ENCODE results near the gene CDK15.

The CDK15 gene

GRCh38 chr2:201854221-201854801 is 48.0 kb downstream of the CDK15 start:
- Histone ChIP-seq H3K4me3 (ENCODE audit: low read depth, low read length) (no peak overlapping the region), H3K27ac (ENCODE audit: low read depth, low read length) (no peak overlapping the region), H3K36me3 (ENCODE audit: control insufficient read depth, insufficient read depth, low read length) (no peaks in the 10 kb centered on the region), H3K27me3 (ENCODE audit: control insufficient read depth, insufficient read depth, low read length) (no peaks in the 10 kb centered on the region), H3K9me3 (ENCODE audit: control insufficient read depth, insufficient read depth, low read depth, low read length) (0 out of 2 replicates have a peak, but pooled peaks cover 2% of the 10 kb centered on the region), H3K4me1 (ENCODE audit: control insufficient read depth, insufficient read depth, low read length) (peaks cover 17% of the 10 kb centered on the region), H3K9ac (ENCODE audit: low read length) (no peak overlapping the region)

DNA sequence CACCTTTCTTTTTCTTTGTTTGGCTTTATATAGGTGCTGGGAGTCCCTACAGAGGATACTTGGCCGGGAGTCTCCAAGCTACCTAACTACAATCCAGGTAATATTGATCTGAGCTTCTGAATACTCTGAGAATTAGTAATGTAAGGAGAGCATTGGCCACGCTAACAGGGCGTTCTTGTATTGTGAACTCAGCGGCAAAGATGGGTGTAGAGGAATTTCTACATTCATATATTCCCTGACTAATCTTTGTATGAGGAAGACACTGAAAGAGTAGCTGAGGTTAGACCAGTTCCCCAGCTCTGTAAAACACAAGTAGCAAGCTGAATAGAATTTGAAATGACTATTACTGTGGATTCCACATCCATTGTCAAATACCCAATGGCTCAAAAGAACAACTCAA is 48.5 kb downstream of the CDK15 start:
- no peaks in the 10 kb centered on the region for H3K36me3 ChIP-seq (ENCODE audit: control insufficient read depth, insufficient read depth, low read length)
- H3K4me1 ChIP-seq (ENCODE audit: control insufficient read depth, insufficient read depth, low read length) = peaks cover 22% of the 10 kb centered on the region
- H3K9me3 ChIP-seq (ENCODE audit: control insufficient read depth, insufficient read depth, low read depth, low read length) = 0 out of 2 replicates have a peak, but pooled peaks cover 2% of the 10 kb centered on the region
- no peak overlapping the region for H3K4me3 ChIP-seq (ENCODE audit: low read depth, low read length)
- H3K27me3 ChIP-seq (ENCODE audit: control insufficient read depth, insufficient read depth, low read length) = no peaks in the 10 kb centered on the region
- H3K27ac ChIP-seq (ENCODE audit: low read depth, low read length) = no peak overlapping the region
- no peak overlapping the region for H3K9ac ChIP-seq (ENCODE audit: low read length)

GRCh38 chr2:201855356-201855755 is 49.0 kb downstream of the CDK15 start:
- Histone ChIP-seq H3K27ac (ENCODE audit: low read depth, low read length) (no peak overlapping the region), H3K27me3 (ENCODE audit: control insufficient read depth, insufficient read depth, low read length) (no peaks in the 10 kb centered on the region), H3K4me3 (ENCODE audit: low read depth, low read length) (no peak overlapping the region), H3K4me1 (ENCODE audit: control insufficient read depth, insufficient read depth, low read length) (peaks cover 27% of the 10 kb centered on the region), H3K9me3 (ENCODE audit: control insufficient read depth, insufficient read depth, low read depth, low read length) (0 out of 2 replicates have a peak, but pooled peaks cover 2% of the 10 kb centered on the region), H3K36me3 (ENCODE audit: control insufficient read depth, insufficient read depth, low read length) (no peaks in the 10 kb centered on the region), H3K9ac (ENCODE audit: low read length) (no peak overlapping the region)

DNA sequence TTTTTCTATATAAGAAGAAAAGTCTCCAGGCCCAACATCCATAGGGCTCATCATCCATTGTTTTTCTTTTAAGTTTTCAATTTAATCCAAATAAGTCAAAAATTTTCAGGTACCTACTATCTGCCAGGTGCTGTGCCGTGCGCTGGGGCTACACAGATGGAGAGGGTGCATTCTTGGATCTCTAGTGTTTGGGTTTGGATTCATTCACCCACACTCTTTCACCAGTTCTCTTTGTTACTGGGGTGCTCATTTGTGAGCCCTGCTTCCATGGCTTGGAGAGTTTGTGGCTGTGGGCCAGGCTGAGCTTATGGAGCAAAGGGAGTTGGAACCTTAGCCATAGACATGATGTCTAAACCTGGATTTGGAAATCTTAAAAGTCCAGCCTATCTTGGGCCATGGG is 51.0 kb downstream of the CDK15 start:
- H3K4me3 ChIP-seq (ENCODE audit: low read depth, low read length) = no peak overlapping the region
- no peaks in the 10 kb centered on the region for H3K27me3 ChIP-seq (ENCODE audit: control insufficient read depth, insufficient read depth, low read length)
- peaks cover 33% of the 10 kb centered on the region for H3K4me1 ChIP-seq (ENCODE audit: control insufficient read depth, insufficient read depth, low read length)
- H3K9me3 ChIP-seq (ENCODE audit: control insufficient read depth, insufficient read depth, low read depth, low read length) = no peaks in the 10 kb centered on the region
- H3K36me3 ChIP-seq (ENCODE audit: control insufficient read depth, insufficient read depth, low read length) = no peaks in the 10 kb centered on the region
- H3K27ac ChIP-seq (ENCODE audit: low read depth, low read length) = no peak overlapping the region
- no peak overlapping the region for H3K9ac ChIP-seq (ENCODE audit: low read length)

- Histone ChIP-seq H3K9ac (ENCODE audit: low read length) (peak overlapping the region; percentile 31), H3K27ac (ENCODE audit: low read depth, low read length) (no peak overlapping the region), H3K27me3 (ENCODE audit: control insufficient read depth, insufficient read depth, low read length) (no peaks in the 10 kb centered on the region), H3K36me3 (ENCODE audit: control insufficient read depth, insufficient read depth, low read length) (no peaks in the 10 kb centered on the region), H3K4me3 (ENCODE audit: low read depth, low read length) (peak overlapping the region; percentile 53), H3K4me1 (ENCODE audit: control insufficient read depth, insufficient read depth, low read length) (peaks cover 33% of the 10 kb centered on the region), H3K9me3 (ENCODE audit: control insufficient read depth, insufficient read depth, low read depth, low read length) (no peaks in the 10 kb centered on the region)
These were observed 52.2 kb downstream of the CDK15 start for GRCh38 chr2:201858281-201859184.

- Histone ChIP-seq H3K4me1 (ENCODE audit: control insufficient read depth, insufficient read depth, low read length) (peaks cover 29% of the 10 kb centered on the region), H3K9ac (ENCODE audit: low read length) (no peak overlapping the region), H3K36me3 (ENCODE audit: control insufficient read depth, insufficient read depth, low read length) (no peaks in the 10 kb centered on the region), H3K9me3 (ENCODE audit: control insufficient read depth, insufficient read depth, low read depth, low read length) (no peaks in the 10 kb centered on the region), H3K27me3 (ENCODE audit: control insufficient read depth, insufficient read depth, low read length) (no peaks in the 10 kb centered on the region), H3K4me3 (ENCODE audit: low read depth, low read length) (no peak overlapping the region), H3K27ac (ENCODE audit: low read depth, low read length) (no peak overlapping the region)
These were observed 53.6 kb downstream of the CDK15 start for GRCh38 chr2:201859949-201860348.

DNA sequence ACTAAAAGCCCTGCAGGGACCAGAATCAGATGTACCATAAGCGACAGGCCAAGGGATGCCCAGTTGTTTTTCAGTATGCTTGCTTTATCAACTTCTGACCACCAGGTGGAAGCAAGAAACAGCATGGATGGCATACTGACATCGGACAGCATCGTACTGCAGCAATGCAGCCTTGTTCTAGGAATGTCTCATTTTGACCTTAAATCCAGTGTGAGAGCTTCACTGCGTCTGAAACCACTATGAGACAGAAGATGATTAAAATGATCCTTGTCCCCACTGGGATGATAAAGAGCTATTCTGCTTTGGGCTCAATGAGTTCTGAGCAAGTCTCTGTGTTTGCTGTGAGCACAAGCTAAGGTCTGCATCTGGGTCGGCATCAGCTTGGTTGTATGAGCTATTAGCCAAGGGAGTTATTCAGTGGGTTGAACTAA is 54.3 kb downstream of the CDK15 start:
- H3K9ac ChIP-seq (ENCODE audit: low read length) = no peak overlapping the region
- no peak overlapping the region for H3K4me3 ChIP-seq (ENCODE audit: low read depth, low read length)
- peaks cover 29% of the 10 kb centered on the region for H3K4me1 ChIP-seq (ENCODE audit: control insufficient read depth, insufficient read depth, low read length)
- no peaks in the 10 kb centered on the region for H3K27me3 ChIP-seq (ENCODE audit: control insufficient read depth, insufficient read depth, low read length)
- H3K27ac ChIP-seq (ENCODE audit: low read depth, low read length) = no peak overlapping the region
- H3K36me3 ChIP-seq (ENCODE audit: control insufficient read depth, insufficient read depth, low read length) = no peaks in the 10 kb centered on the region
- H3K9me3 ChIP-seq (ENCODE audit: control insufficient read depth, insufficient read depth, low read depth, low read length) = no peaks in the 10 kb centered on the region

DNA sequence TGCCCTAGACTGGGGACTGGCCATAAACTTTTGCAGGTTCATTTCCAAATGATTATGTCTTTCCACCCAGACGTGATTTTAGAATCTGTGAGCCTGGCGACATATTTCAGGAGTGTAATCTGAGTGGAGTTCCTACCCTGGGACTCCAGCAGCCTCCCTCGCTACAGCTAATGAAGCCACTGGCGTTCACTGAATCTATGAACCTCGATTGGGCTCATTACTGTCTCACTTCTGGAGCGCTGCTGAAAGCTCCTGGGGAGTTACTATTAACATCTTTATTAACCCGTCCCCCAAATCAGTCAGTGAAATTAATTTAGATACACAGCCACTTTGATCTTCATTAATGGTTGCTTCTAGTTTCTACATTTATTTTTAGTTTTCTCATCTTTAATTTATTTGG is 56.5 kb downstream of the CDK15 start:
- Histone ChIP-seq H3K4me1 (ENCODE audit: control insufficient read depth, insufficient read depth, low read length) (peaks cover 39% of the 10 kb centered on the region), H3K36me3 (ENCODE audit: control insufficient read depth, insufficient read depth, low read length) (no peaks in the 10 kb centered on the region), H3K27ac (ENCODE audit: low read depth, low read length) (no peak overlapping the region)

GRCh38 chr2:201866643-201867473 is 60.5 kb downstream of the CDK15 start:
- H3K9ac ChIP-seq (ENCODE audit: low read length) = no peak overlapping the region
- no peaks in the 10 kb centered on the region for H3K9me3 ChIP-seq (ENCODE audit: control insufficient read depth, insufficient read depth, low read depth, low read length)

More for the DNA sequence above, 56.5 kb downstream of the CDK15 start:
- Histone ChIP-seq H3K27me3 (ENCODE audit: control insufficient read depth, insufficient read depth, low read length) (no peaks in the 10 kb centered on the region), H3K9ac (ENCODE audit: low read length) (no peak overlapping the region), H3K4me3 (ENCODE audit: low read depth, low read length) (no peak overlapping the region), H3K9me3 (ENCODE audit: control insufficient read depth, insufficient read depth, low read depth, low read length) (no peaks in the 10 kb centered on the region)

GRCh38 chr2:201871471-201871870 is 65.1 kb downstream of the CDK15 start:
- H3K9me3 ChIP-seq (ENCODE audit: control insufficient read depth, insufficient read depth, low read depth, low read length) = no peaks in the 10 kb centered on the region
- no peaks in the 10 kb centered on the region for H3K27me3 ChIP-seq (ENCODE audit: control insufficient read depth, insufficient read depth, low read length)
- no peaks in the 10 kb centered on the region for H3K36me3 ChIP-seq (ENCODE audit: control insufficient read depth, insufficient read depth, low read length)
- no peak overlapping the region for H3K4me3 ChIP-seq (ENCODE audit: low read depth, low read length)
- H3K4me1 ChIP-seq (ENCODE audit: control insufficient read depth, insufficient read depth, low read length) = peaks cover 16% of the 10 kb centered on the region
- H3K27ac ChIP-seq (ENCODE audit: low read depth, low read length) = no peak overlapping the region
- no peak overlapping the region for H3K9ac ChIP-seq (ENCODE audit: low read length)

More at GRCh38 chr2:201866643-201867473, 60.5 kb downstream of the CDK15 start:
- Histone ChIP-seq H3K4me3 (ENCODE audit: low read depth, low read length) (no peak overlapping the region), H3K4me1 (ENCODE audit: control insufficient read depth, insufficient read depth, low read length) (peaks cover 12% of the 10 kb centered on the region; the same call in 1 of the 2 replicates), H3K27ac (ENCODE audit: low read depth, low read length) (no peak overlapping the region), H3K36me3 (ENCODE audit: control insufficient read depth, insufficient read depth, low read length) (no peaks in the 10 kb centered on the region), H3K27me3 (ENCODE audit: control insufficient read depth, insufficient read depth, low read length) (no peaks in the 10 kb centered on the region)

Measured in HUES6 (cell line).